ENCODE data around the gene TMCO5A.

The TMCO5A gene

DNA sequence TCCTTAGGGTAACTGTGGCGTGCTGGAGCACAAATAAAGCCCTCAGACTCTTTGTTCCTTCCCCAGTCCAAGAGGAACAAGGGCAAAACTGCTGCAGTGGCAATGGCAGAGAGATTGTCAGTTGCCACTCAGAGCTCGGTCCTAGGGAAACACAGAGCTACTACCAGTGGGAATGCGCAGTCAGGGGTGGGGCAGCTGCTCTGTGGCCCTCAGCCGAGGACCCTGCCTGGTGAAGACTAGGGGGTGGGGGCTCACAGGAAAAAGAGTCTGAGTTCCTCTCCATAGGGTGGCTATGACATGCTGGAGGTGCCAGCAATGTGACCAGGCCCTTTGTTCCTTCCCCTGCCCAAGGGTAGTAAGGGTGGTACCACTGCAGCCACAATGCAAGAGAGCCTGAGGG lies 43.8 kb downstream of the TMCO5A start:
- DNase-seq = no peak

DNA sequence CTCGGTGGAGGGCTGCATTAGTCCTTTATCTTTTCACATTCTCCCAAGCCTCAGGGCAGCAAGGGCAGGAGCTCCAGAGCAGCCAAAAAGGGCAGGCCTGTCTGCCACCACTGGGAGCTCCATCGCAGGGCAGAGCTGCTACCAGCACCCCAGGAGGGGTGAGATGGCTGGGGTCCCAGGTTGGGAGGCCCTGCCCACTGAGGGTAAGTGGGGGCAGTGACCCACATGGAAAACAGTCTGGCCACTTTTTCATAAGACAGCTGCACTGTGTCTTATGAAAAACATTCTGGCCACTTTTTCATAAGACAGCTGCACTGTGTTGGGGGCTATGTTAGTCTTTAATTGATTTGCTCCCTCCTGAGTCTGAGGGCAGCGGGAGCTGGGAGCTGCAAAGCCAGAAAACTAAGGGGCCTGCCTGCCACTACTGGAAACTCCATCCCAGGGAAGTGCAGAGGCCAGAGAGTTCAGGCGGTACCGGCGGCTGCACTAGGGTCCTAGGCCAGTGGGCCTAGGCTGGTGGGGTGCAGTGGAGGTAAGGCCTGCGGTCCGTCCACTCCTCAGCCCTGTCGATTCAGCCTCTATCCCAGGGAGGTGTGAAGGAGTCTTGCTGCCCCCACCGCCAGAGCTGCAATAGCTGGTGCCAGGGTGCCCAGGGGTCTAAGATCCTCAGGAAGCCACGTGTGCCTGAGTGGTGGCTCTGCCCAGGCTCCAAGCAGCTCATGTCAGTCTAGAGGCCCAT lies 45.4 kb downstream of the TMCO5A start:
- DNase-seq = no peak

DNA sequence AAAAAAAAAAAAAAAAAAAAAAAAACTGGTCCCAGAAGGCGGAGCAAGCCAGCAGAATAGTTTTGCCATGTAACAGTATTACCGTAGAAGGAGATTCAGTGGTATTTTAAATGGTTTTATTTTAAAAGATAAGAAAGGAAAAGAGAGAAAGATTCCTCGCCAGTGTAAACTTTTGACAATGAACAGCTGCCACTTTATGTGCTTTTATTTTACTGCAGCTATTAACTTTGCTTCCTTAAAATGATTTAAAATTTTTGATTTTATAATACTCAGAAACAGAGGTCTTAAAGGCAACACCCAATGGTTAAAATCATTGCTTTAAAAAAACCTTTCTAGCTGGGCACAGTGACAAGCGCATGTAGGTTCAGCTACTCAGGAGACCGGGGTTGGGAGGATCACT lies 46.8 kb downstream of the TMCO5A start:
- no peak for DNase-seq

DNA sequence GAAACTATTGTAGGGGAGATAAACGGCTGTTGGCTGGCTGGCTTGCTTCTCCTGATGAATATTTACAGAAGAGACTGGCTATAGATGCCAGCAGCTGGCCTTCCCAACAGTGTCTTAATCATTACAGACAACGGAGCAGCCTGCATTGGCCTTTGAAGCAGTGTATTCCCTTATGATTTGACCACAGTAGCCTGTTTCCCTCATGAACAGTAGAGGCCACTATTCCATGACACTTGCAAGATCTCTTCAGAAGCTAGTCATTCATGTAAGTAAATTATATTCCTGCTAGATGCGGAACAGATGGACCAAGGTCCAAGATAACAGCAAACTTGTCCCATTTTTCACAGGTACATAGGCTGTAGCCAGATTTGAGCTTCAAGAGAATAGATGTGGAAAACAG lies 47.3 kb downstream of the TMCO5A start:
- DNase-seq = no peak

DNA sequence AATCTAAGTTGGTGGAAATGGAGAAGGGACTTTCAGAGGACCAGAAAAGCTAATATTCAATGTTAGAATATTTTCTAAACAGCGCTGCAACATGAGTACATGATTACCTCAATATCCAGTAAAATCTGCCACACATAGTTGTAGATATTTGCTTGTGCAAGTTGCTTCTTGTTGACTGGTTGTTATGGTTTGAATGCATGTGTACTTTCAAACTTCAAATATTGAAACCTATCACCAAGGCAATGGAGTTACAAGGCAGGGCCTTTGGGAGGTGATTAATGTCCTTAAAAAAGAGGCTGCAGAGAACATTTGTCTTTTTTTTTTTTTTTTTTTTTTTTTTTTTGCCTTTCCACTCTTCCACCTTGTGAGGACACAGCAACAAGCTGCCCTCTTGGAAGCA lies 49.9 kb downstream of the TMCO5A start:
- DNase-seq = no peak

DNA sequence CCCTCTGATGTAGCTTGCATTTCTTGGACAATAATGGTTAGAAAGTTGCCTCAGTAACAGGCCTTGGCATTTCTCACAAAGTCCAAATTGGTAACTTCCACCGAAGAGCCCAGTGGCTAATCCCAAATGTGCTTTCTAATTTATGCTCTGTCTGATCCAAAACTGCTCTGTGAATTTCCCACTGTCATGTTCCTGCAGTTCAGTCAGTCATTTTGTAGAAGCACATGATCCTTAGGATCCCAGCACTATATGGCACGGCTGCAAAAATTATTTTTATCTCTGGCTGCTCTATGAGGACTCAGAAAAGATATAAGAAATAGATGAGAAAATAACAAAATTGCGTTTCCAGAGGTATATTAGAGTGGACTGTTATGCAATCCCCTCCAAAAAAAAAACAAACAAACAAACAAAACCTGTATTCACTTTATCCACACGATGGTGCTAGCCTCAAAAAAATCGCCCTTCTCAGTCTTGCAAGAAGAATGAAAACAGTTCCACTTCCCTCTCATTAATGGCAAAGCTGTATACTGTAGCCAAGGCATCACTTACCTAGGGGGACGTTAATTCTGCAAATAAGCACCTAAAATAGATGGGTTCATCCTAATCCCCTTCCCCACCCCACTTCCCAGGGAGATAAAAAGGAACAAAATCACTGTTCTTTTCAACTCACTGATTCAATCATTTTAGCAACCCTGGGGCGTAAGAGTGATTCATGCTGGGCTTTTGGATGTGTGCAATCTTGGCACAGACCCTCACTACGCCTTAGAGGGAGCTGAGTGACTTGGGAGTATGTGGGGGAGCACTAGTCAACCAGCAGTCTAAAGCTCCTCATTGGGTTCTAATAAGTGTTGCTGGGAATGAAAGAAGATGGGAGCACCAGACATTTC lies 61.3 kb downstream of the TMCO5A start:
- DNase-seq = peak; percentile 1
